ENCODE results near the gene HOXA9.

Gene HOXA9

DNA sequence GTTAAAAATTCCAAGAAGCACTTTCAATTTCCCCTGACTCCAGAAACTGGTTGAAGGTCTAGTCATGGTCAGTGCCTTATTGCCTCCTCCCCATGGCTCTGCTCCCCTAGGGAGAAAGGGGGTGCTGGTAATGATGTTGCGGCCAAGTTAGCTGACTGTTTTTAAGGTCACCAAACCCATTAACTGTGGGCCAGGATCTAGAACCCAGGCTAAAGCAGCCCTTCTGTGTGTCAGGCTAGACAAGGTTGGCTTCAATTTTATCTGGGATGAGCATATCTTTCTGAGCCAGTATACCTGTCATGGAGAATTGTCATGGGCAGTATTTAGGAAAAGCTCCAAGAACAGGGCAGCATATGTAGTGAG lies 45.7 kb upstream of the HOXA9 start:
- H3K4me3 ChIP-seq (ENCODE audit: low read depth, low read length) = no peak overlapping the region
- in situ Hi-C loops (cut with HindIII; ENCODE audit: low sequenced_read_pairs) = loop anchor here (25.0 kb wide), 1 partner anchor 376 kb away; no protein-coding TSS in a partner anchor
- TF ChIP-seq, protein P1, sequence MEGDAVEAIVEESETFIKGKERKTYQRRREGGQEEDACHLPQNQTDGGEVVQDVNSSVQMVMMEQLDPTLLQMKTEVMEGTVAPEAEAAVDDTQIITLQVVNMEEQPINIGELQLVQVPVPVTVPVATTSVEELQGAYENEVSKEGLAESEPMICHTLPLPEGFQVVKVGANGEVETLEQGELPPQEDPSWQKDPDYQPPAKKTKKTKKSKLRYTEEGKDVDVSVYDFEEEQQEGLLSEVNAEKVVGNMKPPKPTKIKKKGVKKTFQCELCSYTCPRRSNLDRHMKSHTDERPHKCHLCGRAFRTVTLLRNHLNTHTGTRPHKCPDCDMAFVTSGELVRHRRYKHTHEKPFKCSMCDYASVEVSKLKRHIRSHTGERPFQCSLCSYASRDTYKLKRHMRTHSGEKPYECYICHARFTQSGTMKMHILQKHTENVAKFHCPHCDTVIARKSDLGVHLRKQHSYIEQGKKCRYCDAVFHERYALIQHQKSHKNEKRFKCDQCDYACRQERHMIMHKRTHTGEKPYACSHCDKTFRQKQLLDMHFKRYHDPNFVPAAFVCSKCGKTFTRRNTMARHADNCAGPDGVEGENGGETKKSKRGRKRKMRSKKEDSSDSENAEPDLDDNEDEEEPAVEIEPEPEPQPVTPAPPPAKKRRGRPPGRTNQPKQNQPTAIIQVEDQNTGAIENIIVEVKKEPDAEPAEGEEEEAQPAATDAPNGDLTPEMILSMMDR (IDR thresholded peaks at IDR 0.05; ENCODE audit: low read depth, low read length, missing control alignments) = no peak
- no peak for DNase-seq (ENCODE audit: low read depth)

DNA sequence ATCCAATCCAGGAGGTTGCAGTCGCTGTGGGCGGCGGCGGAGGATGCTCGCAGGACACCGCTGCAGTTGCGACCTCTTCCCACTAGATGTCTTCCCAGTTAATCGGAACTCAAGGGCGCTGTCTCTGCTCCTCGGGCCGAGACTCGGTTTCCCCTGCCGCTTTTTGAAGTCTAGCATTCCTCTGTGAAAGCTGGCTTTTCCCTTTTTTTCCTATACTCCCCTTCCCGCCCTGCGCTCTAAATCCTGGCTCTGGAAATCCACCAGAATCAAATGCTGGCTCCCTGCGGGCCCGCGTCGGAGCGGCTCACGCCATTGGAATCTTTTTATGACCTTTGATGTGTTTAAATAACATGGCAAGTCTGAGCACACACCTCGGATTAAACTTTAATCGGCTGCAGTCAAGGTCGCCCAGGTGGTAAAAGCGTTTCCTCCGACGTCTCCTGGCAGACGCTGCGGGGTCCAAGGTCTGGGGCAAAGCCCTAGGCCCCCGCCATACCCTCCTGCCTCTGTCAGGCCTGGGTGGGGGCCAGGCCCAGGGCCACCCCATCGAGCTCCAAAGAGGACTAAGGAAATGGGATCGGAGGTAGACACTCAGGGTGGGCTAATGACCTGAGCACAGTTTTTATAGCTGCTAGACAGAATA lies 45.2 kb upstream of the HOXA9 start:
- in situ Hi-C loops (cut with HindIII; ENCODE audit: low sequenced_read_pairs) = loop anchor here (25.0 kb wide), 1 partner anchor 377 kb away; no protein-coding TSS in a partner anchor
- H3K4me3 ChIP-seq (ENCODE audit: low read depth, low read length) = peak overlapping the region; percentile 21
- DNase-seq (ENCODE audit: low read depth) = peak; percentile 8

DNA sequence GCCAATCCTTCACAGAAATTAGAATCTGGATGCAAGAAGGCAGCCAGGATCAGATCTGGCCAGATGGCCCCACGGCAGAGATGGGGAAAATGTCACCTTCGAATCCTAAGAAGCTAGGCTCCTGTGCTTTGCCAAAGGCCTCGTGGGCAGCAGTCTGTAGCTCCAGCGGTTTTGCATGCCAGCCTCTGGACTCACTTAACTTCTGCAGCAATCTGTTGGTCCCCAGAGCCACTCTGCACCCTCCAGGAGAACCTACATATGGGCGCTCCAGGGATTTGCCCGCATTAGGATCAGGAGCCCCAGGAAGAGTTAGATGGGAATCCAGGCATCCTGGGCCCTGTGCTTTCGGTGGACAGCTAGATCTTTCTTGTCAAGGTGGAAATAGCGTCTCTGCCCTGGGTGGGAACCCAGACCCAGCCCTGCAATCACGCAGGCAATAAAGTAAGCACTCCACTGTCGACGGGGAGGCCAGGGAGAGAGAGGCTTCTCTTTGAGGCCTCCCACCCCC lies 44.6 kb upstream of the HOXA9 start:
- in situ Hi-C loops (cut with HindIII; ENCODE audit: low sequenced_read_pairs) = loop anchor here (5.0 to 25.0 kb wide), 2 partner anchors 377 to 702 kb away; no protein-coding TSS in a partner anchor
- no peak for DNase-seq (ENCODE audit: low read depth)
- no peak overlapping the region for H3K4me3 ChIP-seq (ENCODE audit: low read depth, low read length)
- TF ChIP-seq, protein P1 (IDR thresholded peaks at IDR 0.05; ENCODE audit: low read depth, low read length, missing control alignments) = no peak

More for the DNA sequence above, 45.2 kb upstream of the HOXA9 start:
- TF ChIP-seq, protein P1 (IDR thresholded peaks at IDR 0.05; ENCODE audit: low read depth, low read length, missing control alignments) = peak; percentile 83

DNA sequence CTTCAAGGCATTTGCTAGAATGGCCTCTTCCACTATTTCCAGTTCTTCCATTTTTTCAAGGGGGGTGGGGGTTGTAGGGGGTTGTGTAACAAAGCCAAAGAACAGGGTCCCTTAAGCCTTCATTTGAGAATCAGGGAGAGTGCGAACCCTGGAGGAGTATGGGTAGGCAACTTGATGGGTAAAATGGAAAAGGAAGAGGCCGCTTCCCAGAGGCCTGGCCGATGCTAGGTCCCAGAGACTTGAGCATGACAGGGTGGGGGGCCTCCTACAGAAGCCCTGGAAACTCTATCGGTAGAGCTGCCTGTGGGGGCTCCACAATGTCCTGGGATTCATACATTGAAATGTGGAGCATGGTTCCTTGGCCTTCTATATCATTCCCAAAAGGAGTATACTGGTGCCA lies 43.7 kb upstream of the HOXA9 start:
- TF ChIP-seq, protein P1 (IDR thresholded peaks at IDR 0.05; ENCODE audit: low read depth, low read length, missing control alignments) = no peak
- no peak for DNase-seq (ENCODE audit: low read depth)
- no peak overlapping the region for H3K4me3 ChIP-seq (ENCODE audit: low read depth, low read length)
- in situ Hi-C loops (cut with HindIII; ENCODE audit: low sequenced_read_pairs) = loop anchor here (5.0 to 25.0 kb wide), 2 partner anchors 378 to 703 kb away; no protein-coding TSS in a partner anchor

DNA sequence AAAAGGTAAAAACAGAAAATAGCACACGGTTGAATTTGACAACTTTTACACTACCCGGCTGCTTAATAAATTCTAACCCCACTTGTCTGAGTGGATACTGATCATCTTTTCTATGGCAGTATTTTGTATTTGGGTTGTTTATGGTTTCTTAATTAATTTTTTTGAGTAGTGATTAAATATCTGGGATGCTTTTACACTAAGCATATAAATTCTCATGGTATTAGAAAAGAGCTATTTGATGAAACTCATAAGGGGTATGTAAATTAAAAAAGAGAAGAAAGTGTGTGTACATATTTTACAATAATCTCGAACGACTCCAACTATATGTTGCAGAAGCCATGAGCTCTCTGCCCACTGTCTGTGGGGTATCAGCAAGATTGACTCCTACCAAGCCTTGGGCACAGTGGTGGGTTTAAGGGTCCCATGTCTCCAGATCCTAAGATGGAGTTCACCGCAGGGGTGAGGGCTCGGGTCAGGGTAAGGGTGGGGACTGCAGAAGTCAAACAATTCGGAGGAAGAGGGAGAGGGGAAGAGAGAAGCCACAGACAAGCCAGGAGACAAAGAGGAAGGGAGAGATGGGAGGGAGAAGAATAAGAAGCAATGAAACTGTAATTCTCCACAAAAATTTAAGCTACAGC lies 42.1 kb upstream of the HOXA9 start:
- DNase-seq (ENCODE audit: low read depth) = no peak
- TF ChIP-seq, protein P1 (IDR thresholded peaks at IDR 0.05; ENCODE audit: low read depth, low read length, missing control alignments) = no peak
- no peak overlapping the region for H3K4me3 ChIP-seq (ENCODE audit: low read depth, low read length)
- in situ Hi-C loops (cut with HindIII; ENCODE audit: low sequenced_read_pairs) = loop anchor here (5.0 to 25.0 kb wide), 2 partner anchors 380 to 705 kb away; no protein-coding TSS in a partner anchor

DNA sequence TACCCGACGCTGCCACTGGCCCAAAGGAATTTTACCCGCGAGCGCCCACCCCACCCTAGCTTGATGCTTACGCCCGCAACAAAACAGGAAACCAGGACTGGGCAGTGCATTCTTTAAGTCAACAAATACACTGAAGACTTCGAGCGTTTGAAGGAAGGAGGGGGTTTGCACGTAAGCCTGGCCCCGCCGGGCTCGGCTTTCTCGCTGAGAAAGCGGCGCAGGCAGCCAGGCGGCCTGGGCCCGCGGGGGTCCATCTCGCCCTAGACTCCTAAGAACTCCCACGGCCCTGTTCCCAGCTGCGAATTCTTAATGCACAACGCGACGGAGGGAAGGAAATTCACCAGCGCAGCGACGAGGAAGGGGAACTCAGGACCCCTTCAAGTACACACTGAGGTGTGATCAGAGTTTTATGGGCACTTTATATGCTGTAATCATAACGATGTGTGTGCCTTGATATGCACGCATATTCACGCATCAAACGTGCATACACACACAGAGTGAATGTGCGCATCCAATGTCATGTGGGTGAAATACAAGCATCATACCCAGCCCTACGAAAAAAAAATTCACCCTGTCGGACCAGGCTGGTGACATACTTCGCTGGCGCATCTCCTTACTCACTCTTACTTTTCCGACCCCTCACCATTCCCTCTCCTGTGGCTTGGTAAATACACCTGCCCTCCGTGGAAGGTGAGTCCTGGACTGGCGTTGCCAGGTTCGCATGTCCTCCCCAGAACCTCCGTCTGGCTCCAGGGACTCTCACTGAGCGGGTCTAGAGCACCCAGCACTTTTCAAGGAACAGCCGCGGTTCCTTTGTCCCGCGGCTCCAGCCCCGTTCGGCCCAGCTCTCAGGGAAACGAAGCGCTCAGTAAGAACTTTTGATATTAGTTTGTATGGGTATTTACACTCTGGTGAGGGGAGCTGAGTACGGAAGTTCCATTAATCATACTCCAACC lies 40.3 kb upstream of the HOXA9 start:
- DNase-seq (ENCODE audit: low read depth) = no peak
- TF ChIP-seq, protein P1 (IDR thresholded peaks at IDR 0.05; ENCODE audit: low read depth, low read length, missing control alignments) = no peak
- H3K4me3 ChIP-seq (ENCODE audit: low read depth, low read length) = no peak overlapping the region
- in situ Hi-C loops (cut with HindIII; ENCODE audit: low sequenced_read_pairs) = loop anchor here (5.0 to 25.0 kb wide), 2 partner anchors 382 to 707 kb away; no protein-coding TSS in a partner anchor
